Loucy (cell line): Measurements from ENCODE around the gene TMEM59.

ENCODE experiments used
- CTCF ChIP-seq: fragments of 200-600 bp; sonication (generic); conservative IDR thresholded peaks from 2 replicates; pipeline ENCODE4 v1.5.1; 2014; ENCODE audit warnings: mild to moderate bottlenecking, antibody characterized with exemption, low read length
- EZH2phosphoT487 ChIP-seq: fragments of 200-600 bp; IDR thresholded peaks from 2 replicates; pipeline ENCODE4 v1.6.1; 2018; ENCODE audit warnings: antibody characterized with exemption, mild to moderate bottlenecking, moderate library complexity, borderline replicate concordance

GRCh38 chr1:54051933-54052430 is 1.0 kb downstream of the TMEM59 start:
- TF ChIP-seq CTCF (no peak), EZH2phosphoT487 (no peak)
